Limb (tissue), 2 donors: ENCODE results near the gene MRPL21.
"Not testable (repeated sequence)": the region's sequence is repeated elsewhere in the genome, so short reads cannot be mapped to it uniquely, and the experiment has no call there.

Source experiments
- DNase-seq, 2 donors: peaks; one replicate each; pipeline ENCODE4 v3.0.0-alpha.2; 2016; ENCODE audit errors: extremely low spot score in 2 of 2

The MRPL21 gene

GRCh38 chr11:68913188-68913587 is 9.6 kb upstream of the MRPL21 start:
- DNase-seq: no peak

- DNase-seq: no peak
Measured at GRCh38 chr11:68912254-68912653, 8.6 kb upstream of the MRPL21 start.

- DNase-seq: no peak
Measured at GRCh38 chr11:68911731-68912130, 8.1 kb upstream of the MRPL21 start.

GRCh38 chr11:68910965-68911364 is 7.3 kb upstream of the MRPL21 start:
- DNase-seq: no peak

GRCh38 chr11:68908273-68908672 is 4.6 kb upstream of the MRPL21 start:
- no peak for DNase-seq

GRCh38 chr11:68905421-68906360 is 2.1 kb upstream of the MRPL21 start:
- no peak for DNase-seq

- no peak for DNase-seq
Measured at GRCh38 chr11:68904248-68904847, 716 bp upstream of the MRPL21 start.

- no peak for DNase-seq
Measured at GRCh38 chr11:68900835-68901381, 2.7 kb downstream of the MRPL21 start.

GRCh38 chr11:68897441-68897840 is 6.2 kb downstream of the MRPL21 start:
- no peak for DNase-seq

GRCh38 chr11:68896171-68896959 is 7.3 kb downstream of the MRPL21 start:
- no peak for DNase-seq

GRCh38 chr11:68893282-68893681 is 10.3 kb downstream of the MRPL21 start:
- DNase-seq: no peak

GRCh38 chr11:68892576-68892975 is 11.1 kb downstream of the MRPL21 start:
- DNase-seq: no peak

GRCh38 chr11:68891351-68891948 is 12.2 kb downstream of the MRPL21 start:
- DNase-seq: no peak

- peak; percentile 74 to 79 for DNase-seq
Measured at GRCh38 chr11:68890490-68891231, 13.0 kb downstream of the MRPL21 start.

GRCh38 chr11:68889948-68890446 is 13.6 kb downstream of the MRPL21 start:
- DNase-seq: peak; percentile 79 to 86

- not testable (repeated sequence) for DNase-seq
Measured at GRCh38 chr11:68884827-68885226, 18.8 kb downstream of the MRPL21 start.

GRCh38 chr11:68882391-68882790 is 21.2 kb downstream of the MRPL21 start:
- DNase-seq: no peak

- DNase-seq: no peak
Measured at GRCh38 chr11:68881320-68881719, 22.3 kb downstream of the MRPL21 start.

GRCh38 chr11:68880851-68881250 is 22.8 kb downstream of the MRPL21 start:
- DNase-seq: no peak

- DNase-seq: no peak
Measured at GRCh38 chr11:68878022-68878421, 25.6 kb downstream of the MRPL21 start.
